ENCODE measurements around the gene TNC.

DNA sequence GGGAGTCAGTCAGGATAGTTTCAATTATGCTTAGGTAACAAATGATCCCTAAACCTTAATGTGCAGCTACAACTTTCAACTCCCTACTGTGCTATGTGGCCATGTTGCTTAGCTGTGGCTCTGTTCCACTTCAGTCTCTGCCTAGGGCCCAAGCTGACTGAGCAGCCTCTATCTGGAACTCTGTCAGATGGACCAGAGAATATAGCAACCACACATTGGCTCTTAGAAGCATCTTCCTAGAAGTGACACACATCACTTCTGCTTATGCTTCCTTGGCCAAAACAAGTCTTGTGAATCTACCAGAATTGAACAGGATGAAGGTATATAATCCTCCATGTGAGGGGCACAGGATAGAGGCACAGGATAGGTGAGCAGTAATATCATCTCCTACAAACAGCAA lies 36.7 kb upstream of the TNC start:
- no peak for TF ChIP-seq EZH2 (IDR thresholded peaks at IDR 0.05; ENCODE audit: insufficient read depth, poor library complexity, severe bottlenecking)
- no peak for TF ChIP-seq EZH2phosphoT487 (IDR thresholded peaks at IDR 0.05; ENCODE audit: insufficient read depth, low read depth)

All from GM23248 (cell line).